Measurements from ENCODE around the gene HOXC11.

DNA sequence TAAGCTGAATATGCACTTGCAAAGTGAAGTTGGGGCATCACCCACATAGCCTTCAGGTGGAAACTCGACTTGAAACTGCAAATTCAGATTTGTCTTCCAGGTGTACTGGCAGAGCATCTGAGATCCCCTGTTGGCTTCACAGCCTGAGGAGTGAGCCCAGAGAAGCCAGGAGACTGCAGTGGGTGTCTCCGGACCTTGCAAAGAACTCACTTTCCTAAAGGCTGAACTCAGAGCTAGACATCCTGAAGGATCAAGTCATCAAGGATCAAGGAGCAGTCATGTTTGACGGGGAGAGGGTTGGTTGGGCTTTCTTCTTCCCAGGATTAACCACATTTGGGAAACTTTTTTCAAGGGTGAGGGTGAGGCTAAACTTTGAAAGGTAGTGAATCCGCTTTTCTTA lies 43.4 kb upstream of the HOXC11 start:
- TF ChIP-seq, protein P1, sequence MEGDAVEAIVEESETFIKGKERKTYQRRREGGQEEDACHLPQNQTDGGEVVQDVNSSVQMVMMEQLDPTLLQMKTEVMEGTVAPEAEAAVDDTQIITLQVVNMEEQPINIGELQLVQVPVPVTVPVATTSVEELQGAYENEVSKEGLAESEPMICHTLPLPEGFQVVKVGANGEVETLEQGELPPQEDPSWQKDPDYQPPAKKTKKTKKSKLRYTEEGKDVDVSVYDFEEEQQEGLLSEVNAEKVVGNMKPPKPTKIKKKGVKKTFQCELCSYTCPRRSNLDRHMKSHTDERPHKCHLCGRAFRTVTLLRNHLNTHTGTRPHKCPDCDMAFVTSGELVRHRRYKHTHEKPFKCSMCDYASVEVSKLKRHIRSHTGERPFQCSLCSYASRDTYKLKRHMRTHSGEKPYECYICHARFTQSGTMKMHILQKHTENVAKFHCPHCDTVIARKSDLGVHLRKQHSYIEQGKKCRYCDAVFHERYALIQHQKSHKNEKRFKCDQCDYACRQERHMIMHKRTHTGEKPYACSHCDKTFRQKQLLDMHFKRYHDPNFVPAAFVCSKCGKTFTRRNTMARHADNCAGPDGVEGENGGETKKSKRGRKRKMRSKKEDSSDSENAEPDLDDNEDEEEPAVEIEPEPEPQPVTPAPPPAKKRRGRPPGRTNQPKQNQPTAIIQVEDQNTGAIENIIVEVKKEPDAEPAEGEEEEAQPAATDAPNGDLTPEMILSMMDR (conservative IDR thresholded peaks at IDR 0.05 in 1 of 2, IDR thresholded peaks at IDR 0.05 in 1 of 2; ENCODE audit: extremely low read depth in 1 of 2, insufficient read depth in 1 of 2, low read depth in 1 of 2, low read length in 2 of 2), result no peak
- TF ChIP-seq EZH2 (IDR thresholded peaks at IDR 0.05; ENCODE audit: borderline replicate concordance, low read length), result peak; percentile 72
